Activated B cell treated with CpG ODN at 0.5 μM for 24 hours (primary cell): ENCODE measurements around the gene FAM120B. TPM values are rescaled to one million over a fixed set of nuclear protein-coding genes. Genes with fewer than 3 reads are reported as not detected.

Experiments
- ATAC-seq: fragments of 200-7000 bp; cut with Tn5 transposase; one replicate; pipeline ENCODE4 v1.10.0; 2021; ENCODE audit warnings: low read depth, mild to moderate bottlenecking, moderate library complexity
- CTCF ChIA-PET: fragments of 350-600 bp; sonication (Branson Sonifier 250); formaldehyde crosslinking; loops from one replicate; lab custom pipeline; 2021; ENCODE audit warnings: antibody characterized with exemption; lab: Charles Lee
- POLR2A ChIA-PET: fragments of 350-600 bp; sonication (Branson Sonifier 250); formaldehyde crosslinking; loops from one replicate; lab custom pipeline; 2021; ENCODE audit warnings: antibody characterized with exemption; lab: Charles Lee
- DNase-seq: peaks from one replicate; pipeline ENCODE4 v3.0.0; 2022
- H3K27ac Mint-ChIP-seq: one replicate; pipeline ENCODE4 v1.8.0; 2020; ENCODE audit warnings: mixed read lengths
- H3K27me3 Mint-ChIP-seq: one replicate; pipeline ENCODE4 v1.8.0; 2021; ENCODE audit warnings: mixed read lengths
- H3K36me3 Mint-ChIP-seq: one replicate; pipeline ENCODE4 v1.8.0; 2021; ENCODE audit warnings: low read depth, mixed read lengths
- H3K4me1 Mint-ChIP-seq: one replicate; pipeline ENCODE4 v1.8.0; 2021; ENCODE audit warnings: mixed read lengths
- H3K4me3 Mint-ChIP-seq: one replicate; pipeline ENCODE4 v1.8.0; 2020; ENCODE audit warnings: mild to moderate bottlenecking, mixed read lengths
- H3K9me3 Mint-ChIP-seq: one replicate; pipeline ENCODE4 v1.8.0; 2020; ENCODE audit warnings: mixed read lengths
- intact Hi-C: fragments of 100-400 bp; cut with micrococcal nuclease; formaldehyde crosslinking; loops from one replicate; pipeline ENCODE4 v1.15.1; 2024
- total RNA-seq: library from RNA; stranded (reverse); gene quantifications from 2 replicates; pipeline ENCODE4 v1.2.3, GENCODE V29; 2022
- TF ChIP-seq, protein P1 (sequence below): fragments of 200-600 bp; IDR thresholded peaks from one replicate; pipeline ENCODE4 v1.8.0; 2022; ENCODE audit warnings: antibody characterized with exemption, mild to moderate bottlenecking

The FAM120B gene
- total RNA-seq, 1 donor from 2014 or later: 35.1 TPM

DNA sequence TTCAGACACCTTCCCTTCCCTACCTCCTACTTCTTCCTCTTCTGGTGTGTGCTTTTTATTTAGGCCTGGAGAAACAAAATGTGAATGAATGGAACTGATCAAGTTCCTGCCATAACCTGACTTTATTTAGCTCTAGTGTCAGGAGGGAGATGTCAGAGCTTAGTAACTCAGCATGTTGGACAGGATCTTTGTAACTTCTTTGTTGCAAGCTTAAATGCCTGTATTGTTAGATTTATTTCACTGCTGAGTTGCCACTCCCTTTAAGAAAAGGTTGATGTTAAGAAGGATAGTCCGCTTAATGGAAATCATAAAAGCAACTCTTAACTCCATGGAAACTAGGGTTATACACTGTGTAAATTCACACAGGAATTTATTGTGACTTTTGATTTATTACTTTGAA is 2.2 kb downstream of the FAM120B start:
- DNase-seq: no peak
- no peak for ATAC-seq
- H3K4me1 Mint-ChIP-seq: peaks cover 58% of the 10 kb centered on the region
- intact Hi-C loops: loop anchor here (5.0 kb wide), 2 partner anchors 146 to 221 kb away; no protein-coding TSS in a partner anchor
- TF ChIP-seq, protein P1, sequence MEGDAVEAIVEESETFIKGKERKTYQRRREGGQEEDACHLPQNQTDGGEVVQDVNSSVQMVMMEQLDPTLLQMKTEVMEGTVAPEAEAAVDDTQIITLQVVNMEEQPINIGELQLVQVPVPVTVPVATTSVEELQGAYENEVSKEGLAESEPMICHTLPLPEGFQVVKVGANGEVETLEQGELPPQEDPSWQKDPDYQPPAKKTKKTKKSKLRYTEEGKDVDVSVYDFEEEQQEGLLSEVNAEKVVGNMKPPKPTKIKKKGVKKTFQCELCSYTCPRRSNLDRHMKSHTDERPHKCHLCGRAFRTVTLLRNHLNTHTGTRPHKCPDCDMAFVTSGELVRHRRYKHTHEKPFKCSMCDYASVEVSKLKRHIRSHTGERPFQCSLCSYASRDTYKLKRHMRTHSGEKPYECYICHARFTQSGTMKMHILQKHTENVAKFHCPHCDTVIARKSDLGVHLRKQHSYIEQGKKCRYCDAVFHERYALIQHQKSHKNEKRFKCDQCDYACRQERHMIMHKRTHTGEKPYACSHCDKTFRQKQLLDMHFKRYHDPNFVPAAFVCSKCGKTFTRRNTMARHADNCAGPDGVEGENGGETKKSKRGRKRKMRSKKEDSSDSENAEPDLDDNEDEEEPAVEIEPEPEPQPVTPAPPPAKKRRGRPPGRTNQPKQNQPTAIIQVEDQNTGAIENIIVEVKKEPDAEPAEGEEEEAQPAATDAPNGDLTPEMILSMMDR: no peak
- H3K36me3 Mint-ChIP-seq: peaks cover 20% of the 10 kb centered on the region
- no peak overlapping the region for H3K27ac Mint-ChIP-seq
- ChIA-PET POLR2A (interaction anchor here (0.9 kb wide), 1 partner anchor 11 kb away, joined by 3 read pairs; no protein-coding TSS in a partner anchor), CTCF (no interaction called here)
- H3K27me3 Mint-ChIP-seq: no peaks in the 10 kb centered on the region
- H3K4me3 Mint-ChIP-seq: peak overlapping the region; percentile 98
- no peaks in the 10 kb centered on the region for H3K9me3 Mint-ChIP-seq

DNA sequence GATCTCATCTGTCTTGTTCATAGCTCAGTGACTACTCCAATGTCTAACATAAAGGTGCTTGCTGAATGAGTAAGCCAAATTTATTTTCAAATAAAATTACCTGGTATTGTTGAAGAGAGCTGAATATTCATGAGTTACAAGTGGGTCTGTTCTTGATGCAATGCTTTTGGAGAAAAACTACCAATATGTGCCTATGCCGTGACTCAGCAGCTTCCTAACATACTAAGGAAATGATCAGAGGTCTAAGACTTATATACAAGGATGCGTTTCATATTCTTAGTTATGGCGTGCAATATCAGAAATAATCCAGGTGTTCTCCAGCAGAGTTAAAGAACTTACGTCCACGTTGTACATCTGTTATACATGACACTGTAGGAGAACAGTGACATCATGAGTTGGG is 5.1 kb downstream of the FAM120B start:
- intact Hi-C loops: no loop called here
- Mint-ChIP-seq H3K27ac (no peak overlapping the region), H3K27me3 (no peaks in the 10 kb centered on the region), H3K36me3 (peaks cover 26% of the 10 kb centered on the region), H3K4me3 (no peak overlapping the region), H3K4me1 (peaks cover 56% of the 10 kb centered on the region), H3K9me3 (no peaks in the 10 kb centered on the region)
- ChIA-PET POLR2A (no interaction called here), CTCF (no interaction called here)
- DNase-seq (no peak), ATAC-seq (no peak)
- TF ChIP-seq, protein P1: no peak

DNA sequence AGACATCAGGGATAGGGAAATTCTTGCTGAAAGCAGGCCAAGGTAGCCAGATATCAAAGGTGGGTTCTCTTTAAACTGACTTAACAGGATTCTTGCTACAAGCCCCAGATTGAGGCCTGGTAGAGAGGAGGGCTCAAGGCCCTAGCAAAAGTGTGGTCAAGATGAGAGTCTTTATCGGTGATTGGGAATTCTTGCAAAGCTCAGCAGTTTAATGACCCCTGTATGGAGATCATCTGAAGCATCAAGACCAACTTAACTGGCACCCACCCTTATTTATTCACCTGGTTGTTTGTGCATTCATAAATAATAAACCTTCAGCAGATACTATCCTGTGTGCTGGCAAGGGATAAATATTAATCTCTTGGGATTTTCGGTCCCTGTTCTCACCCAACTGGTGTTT is 6.3 kb downstream of the FAM120B start:
- intact Hi-C loops: no loop called here
- Mint-ChIP-seq H3K27ac (no peak overlapping the region), H3K27me3 (no peaks in the 10 kb centered on the region), H3K36me3 (peaks cover 29% of the 10 kb centered on the region), H3K9me3 (no peaks in the 10 kb centered on the region), H3K4me1 (peaks cover 46% of the 10 kb centered on the region), H3K4me3 (no peak overlapping the region)
- CTCF ChIA-PET: no interaction called here
- POLR2A ChIA-PET: no interaction called here
- no peak for ATAC-seq
- TF ChIP-seq, protein P1: no peak
- no peak for DNase-seq

DNA sequence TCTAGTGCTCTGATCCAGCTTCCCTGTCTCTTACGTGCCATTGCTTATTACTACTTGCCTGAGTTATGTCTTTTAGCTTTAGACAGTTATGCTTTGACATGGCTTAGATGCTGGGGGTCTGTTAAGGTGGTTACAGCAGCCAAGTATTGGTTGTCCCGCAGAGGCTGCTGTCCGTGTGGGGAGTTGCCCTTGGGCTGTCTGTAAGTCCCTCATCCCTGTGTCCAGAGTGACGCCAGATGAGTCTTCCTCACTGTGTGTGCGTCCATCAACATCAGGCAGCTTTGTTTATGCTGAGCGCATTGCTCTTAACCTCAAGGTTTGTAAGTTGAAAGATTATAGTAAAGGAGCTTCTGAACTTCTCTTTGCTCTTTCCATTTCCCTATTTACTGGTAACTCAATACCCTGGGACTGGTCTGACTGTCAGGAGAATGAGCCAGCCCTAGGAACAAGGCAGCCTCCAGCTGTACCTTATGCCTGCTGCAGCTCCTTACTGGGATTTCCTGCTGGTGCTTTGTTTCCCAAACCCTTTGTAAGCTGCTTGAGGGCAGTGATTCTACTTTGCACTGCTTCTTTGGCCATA is 7.2 kb downstream of the FAM120B start:
- ChIA-PET POLR2A (no interaction called here), CTCF (no interaction called here)
- peaks cover 32% of the 10 kb centered on the region for H3K36me3 Mint-ChIP-seq
- intact Hi-C loops: no loop called here
- TF ChIP-seq, protein P1: no peak
- no peak overlapping the region for H3K27ac Mint-ChIP-seq
- H3K9me3 Mint-ChIP-seq: no peaks in the 10 kb centered on the region
- H3K4me1 Mint-ChIP-seq: peaks cover 37% of the 10 kb centered on the region
- DNase-seq (no peak), ATAC-seq (no peak)
- no peak overlapping the region for H3K4me3 Mint-ChIP-seq
- H3K27me3 Mint-ChIP-seq: no peaks in the 10 kb centered on the region

DNA sequence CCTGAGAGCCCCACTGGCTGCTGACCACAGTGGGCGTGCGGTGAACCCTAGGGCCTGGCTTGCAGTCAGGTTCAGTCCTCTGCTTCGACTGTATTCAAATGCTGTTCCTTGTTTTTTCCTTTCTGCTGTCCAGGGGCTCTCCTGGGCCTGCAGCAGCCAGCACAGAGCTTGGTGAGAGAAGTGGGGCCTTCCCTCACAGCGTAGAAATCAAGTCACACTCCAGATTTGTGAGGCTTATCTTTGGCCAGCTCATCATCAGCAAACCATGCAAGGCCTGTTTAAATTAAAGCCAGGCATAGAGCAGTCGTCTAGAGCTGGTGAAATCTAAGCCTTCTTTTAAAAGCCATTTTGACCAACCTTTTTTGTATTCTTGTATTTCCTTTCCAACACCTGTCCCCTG is 8.4 kb downstream of the FAM120B start:
- Mint-ChIP-seq H3K4me1 (peaks cover 33% of the 10 kb centered on the region), H3K9me3 (no peaks in the 10 kb centered on the region), H3K27ac (no peak overlapping the region), H3K36me3 (peaks cover 38% of the 10 kb centered on the region), H3K27me3 (no peaks in the 10 kb centered on the region), H3K4me3 (no peak overlapping the region)
- CTCF ChIA-PET: no interaction called here
- intact Hi-C loops: no loop called here
- TF ChIP-seq, protein P1: no peak
- POLR2A ChIA-PET: no interaction called here
- DNase-seq: no peak
- no peak for ATAC-seq
